Measurements from ENCODE around the gene CFB.

- TF ChIP-seq CTCF (IDR thresholded peaks at IDR 0.05; ENCODE audit: low read length) (no peak), EZH2 (IDR thresholded peaks at IDR 0.05; ENCODE audit: borderline replicate concordance, low read length) (no peak)
Measured at GRCh38 chr6:31899882-31900722, 45.8 kb upstream of the CFB start.
